ENCODE measurements around the gene VPS35L.

GRCh38 chr16:19746561-19746960, 191.1 kb downstream of the VPS35L start:
- TF ChIP-seq CTCF (IDR thresholded peaks at IDR 0.05; ENCODE audit: insufficient read depth, low read depth, low read length) (no peak), EZH2 (IDR thresholded peaks at IDR 0.05; ENCODE audit: insufficient read depth, low read length) (no peak)

Measured in astrocyte (in vitro differentiated cells and primary cell).